HepG2 (cell line): ENCODE data around the gene LOX. TPM values are rescaled to one million over a fixed set of nuclear protein-coding genes. Genes with fewer than 3 reads are reported as not detected.
A peak's percentile ranks its signal among the peaks of the same experiment; 100 is the strongest.

ENCODE experiments used
- CAMTA2 ChIP-seq: sonication (generic); formaldehyde crosslinking; IDR thresholded peaks from 2 replicates; pipeline ENCODE4 v1.4.0; 2020; ENCODE audit warnings: mild to moderate bottlenecking, missing genetic modification reagents, borderline replicate concordance
- CCDC6 ChIP-seq: sonication (generic); formaldehyde crosslinking; IDR thresholded peaks from 2 replicates; pipeline ENCODE4 v1.8.1; 2022; ENCODE audit warnings: mild to moderate bottlenecking, missing genetic modification reagents, moderate library complexity
- CENPT ChIP-seq: sonication (generic); formaldehyde crosslinking; IDR thresholded peaks from 2 replicates; pipeline ENCODE4 v1.8.0; 2022; ENCODE audit warnings: low read depth, mild to moderate bottlenecking, moderate library complexity, missing genetic modification reagents
- CHD2 ChIP-seq: IDR thresholded peaks from 2 replicates; pipeline ENCODE4 v1.6.1; 2011; ENCODE audit warnings: low read depth, low read length, improper control_type of control experiment
- EHMT2 ChIP-seq: fragments of 200-600 bp; sonication (generic); IDR thresholded peaks from 2 replicates; pipeline ENCODE4 v1.7.0; 2017; ENCODE audit warnings: antibody characterized with exemption, low read depth, low read length, borderline replicate concordance
- GPN1 ChIP-seq: sonication (generic); formaldehyde crosslinking; IDR thresholded peaks from 2 replicates; pipeline ENCODE4 v1.5.1; 2020; ENCODE audit warnings: missing genetic modification reagents, borderline replicate concordance
- HOXA7 ChIP-seq: sonication (generic); formaldehyde crosslinking; IDR thresholded peaks from 2 replicates; pipeline ENCODE4 v1.8.1; 2022; ENCODE audit warnings: mild to moderate bottlenecking, missing genetic modification reagents, moderate library complexity
- MYPOP ChIP-seq: sonication (generic); formaldehyde crosslinking; IDR thresholded peaks from 2 replicates; pipeline ENCODE4 v1.8.1; 2023; ENCODE audit warnings: mild to moderate bottlenecking, moderate library complexity, missing genetic modification reagents
- PAWR ChIP-seq: sonication (generic); formaldehyde crosslinking; IDR thresholded peaks from 2 replicates; pipeline ENCODE4 v1.4.0; 2020; ENCODE audit warnings: missing genetic modification reagents, mild to moderate bottlenecking, borderline replicate concordance
- SMARCC2 ChIP-seq: fragments of 450-650 bp; IDR thresholded peaks from 2 replicates; pipeline ENCODE4 v1.6.1; 2017; ENCODE audit warnings: antibody characterized with exemption, mild to moderate bottlenecking
- SOX13 ChIP-seq, 3 experiments: fragments of 450-650 bp in 1 of 3; sonication (generic) in 1 of 3; formaldehyde crosslinking in 1 of 3; IDR thresholded peaks in 2 of 3; conservative IDR thresholded peaks in 1 of 3; 2 replicates each; pipeline versions ENCODE4 v1.5.0 to v1.6.1; 2016 to 2020; ENCODE audit warnings: antibody characterized with exemption in 1 of 3, mild to moderate bottlenecking in 1 of 3, missing compliant biosample characterization in 1 of 3, missing genetic modification reagents in 1 of 3, moderate library complexity in 1 of 3
- TEAD2 ChIP-seq: sonication (generic); formaldehyde crosslinking; IDR thresholded peaks from 2 replicates; pipeline ENCODE4 v1.9.0; 2021; ENCODE audit warnings: missing genetic modification reagents
- ZIK1 ChIP-seq: sonication (generic); formaldehyde crosslinking; IDR thresholded peaks from 2 replicates; pipeline ENCODE4 v1.5.0; 2020; ENCODE audit warnings: mild to moderate bottlenecking, low read depth, missing genetic modification reagents, borderline replicate concordance
- ZNF234 ChIP-seq: sonication (generic); formaldehyde crosslinking; conservative IDR thresholded peaks from 2 replicates; pipeline ENCODE4 v1.5.1; 2020; ENCODE audit warnings: mild to moderate bottlenecking, missing genetic modification reagents
- ZNF329 ChIP-seq: sonication (generic); formaldehyde crosslinking; IDR thresholded peaks from 2 replicates; pipeline ENCODE4 v1.9.0; 2021; ENCODE audit warnings: low read depth, mild to moderate bottlenecking, missing genetic modification reagents
- ZNF432 ChIP-seq: sonication (generic); formaldehyde crosslinking; IDR thresholded peaks from 2 replicates; pipeline ENCODE4 v1.5.0; 2020; ENCODE audit warnings: missing genetic modification reagents, mild to moderate bottlenecking, borderline replicate concordance
- polyA plus RNA-seq, 8 experiments: library from polyadenylated mRNA; depleted of rRNA in 3 of 8; stranded (reverse) in 7 of 8; unstranded in 1 of 8; fragments of >200 nt; fragmentation: Illumina TruSeq in 4 of 8; extraction: Trizol in 4 of 8; gene quantifications; 2 replicates each; pipeline versions ENCODE4 v1.2.1 to v1.2.3, GENCODE V29; 2011 to 2016; ENCODE audit warnings: low read depth in 4 of 8, missing spikeins in 1 of 8, mixed read lengths in 1 of 8; ENCODE audit not compliant: insufficient read depth in 1 of 8
- total RNA-seq, 5 experiments: library from RNA; depleted of rRNA; stranded (reverse); fragments of >200 nt; fragmentation: Illumina TruSeq; extraction: Trizol; gene quantifications; 2 replicates each; pipeline ENCODE4 v1.2.3, GENCODE V29; 2016; ENCODE audit warnings: low read depth in 1 of 5
- TF ChIP-seq, protein P1 (sequence below), 2 experiments: sonication (generic) in 1 of 2; formaldehyde crosslinking in 1 of 2; IDR thresholded peaks; 2 replicates each; pipeline versions ENCODE4 v1.4.0 to v1.6.1; 2016 to 2020; ENCODE audit warnings: borderline replicate concordance in 1 of 2, low read depth in 1 of 2, mild to moderate bottlenecking in 1 of 2, missing genetic modification reagents in 1 of 2

LOX gene
- total and polyA plus RNA-seq, 2 of the 13 experiments (the other 11 are each of a cell fraction or from before 2014, with no cell fraction given) = 0.73 to 173 TPM

DNA sequence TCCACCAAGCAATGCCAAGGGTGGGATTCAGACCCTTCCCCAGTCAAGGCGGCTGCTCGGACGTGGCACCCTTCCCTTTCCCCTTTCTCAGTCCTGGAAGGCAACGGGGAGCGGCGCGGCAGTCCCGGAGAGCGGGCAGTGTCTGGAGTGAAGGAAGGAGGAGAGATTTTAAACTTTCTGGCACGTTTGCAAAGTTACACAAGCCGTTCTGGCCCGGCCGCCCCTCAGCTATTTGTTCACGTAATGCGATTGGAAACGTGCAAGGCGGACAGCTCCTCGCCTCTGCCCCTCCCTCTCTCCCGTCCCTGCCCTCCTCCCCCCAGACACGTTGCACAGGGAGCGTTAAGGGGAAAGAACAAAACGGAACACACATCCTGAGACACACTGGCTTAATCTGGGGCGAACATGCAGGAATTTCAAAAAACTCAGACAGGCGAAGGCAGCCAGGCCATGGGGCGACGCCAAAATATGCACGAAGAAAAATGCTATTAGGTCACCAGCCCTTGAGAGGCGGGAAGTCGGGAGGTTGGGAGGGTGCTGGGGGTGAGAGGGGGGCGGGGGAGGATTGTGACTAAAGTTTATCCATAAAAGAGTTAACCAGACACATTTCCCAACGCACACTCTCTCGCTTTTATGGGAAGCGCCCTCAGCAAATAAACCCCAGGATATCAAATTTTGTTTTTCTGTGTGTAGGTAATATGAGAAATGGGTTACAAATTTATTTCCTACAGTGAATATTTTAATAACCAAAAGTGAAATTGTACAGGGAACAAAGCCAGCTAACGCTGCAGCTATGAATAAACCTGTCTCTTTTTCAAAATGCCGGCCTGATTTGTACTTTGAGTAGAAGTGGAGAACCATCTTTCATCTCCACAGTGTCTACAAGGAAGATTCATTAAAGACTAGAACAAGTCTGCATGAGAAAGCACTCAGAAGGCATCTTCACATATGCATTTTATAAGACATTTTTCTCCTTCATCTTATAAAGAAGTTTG lies at the start of gene LOX (continued):
- TF ChIP-seq, protein P1, sequence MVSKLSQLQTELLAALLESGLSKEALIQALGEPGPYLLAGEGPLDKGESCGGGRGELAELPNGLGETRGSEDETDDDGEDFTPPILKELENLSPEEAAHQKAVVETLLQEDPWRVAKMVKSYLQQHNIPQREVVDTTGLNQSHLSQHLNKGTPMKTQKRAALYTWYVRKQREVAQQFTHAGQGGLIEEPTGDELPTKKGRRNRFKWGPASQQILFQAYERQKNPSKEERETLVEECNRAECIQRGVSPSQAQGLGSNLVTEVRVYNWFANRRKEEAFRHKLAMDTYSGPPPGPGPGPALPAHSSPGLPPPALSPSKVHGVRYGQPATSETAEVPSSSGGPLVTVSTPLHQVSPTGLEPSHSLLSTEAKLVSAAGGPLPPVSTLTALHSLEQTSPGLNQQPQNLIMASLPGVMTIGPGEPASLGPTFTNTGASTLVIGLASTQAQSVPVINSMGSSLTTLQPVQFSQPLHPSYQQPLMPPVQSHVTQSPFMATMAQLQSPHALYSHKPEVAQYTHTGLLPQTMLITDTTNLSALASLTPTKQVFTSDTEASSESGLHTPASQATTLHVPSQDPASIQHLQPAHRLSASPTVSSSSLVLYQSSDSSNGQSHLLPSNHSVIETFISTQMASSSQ (IDR thresholded peaks at IDR 0.05; ENCODE audit: low read depth) = no peak
- TF ChIP-seq, protein P1 (CRISPR knock-in tag; IDR thresholded peaks at IDR 0.05; ENCODE audit: borderline replicate concordance) = no peak
- TF ChIP-seq CHD2 (no peak), CAMTA2 (no peak), EHMT2 (no peak), GPN1 (CRISPR knock-in tag) (no peak), CENPT (CRISPR knock-in tag) (no peak), ZNF234 (CRISPR knock-in tag) (no peak), HOXA7 (CRISPR knock-in tag) (no peak), PAWR (CRISPR knock-in tag) (no peak), ZIK1 (CRISPR knock-in tag) (no peak), MYPOP (CRISPR knock-in tag) (no peak; the same call in 1 of the 2 replicates), SMARCC2 (no peak), CCDC6 (CRISPR knock-in tag) (no peak), ZNF329 (no peak), TEAD2 (CRISPR knock-in tag) (no peak), ZNF432 (no peak), SOX13 (IDR thresholded peaks at IDR 0.05) (peak; percentile 50; the same call in 1 of the 2 replicates), SOX13 (CRISPR knock-in tag; conservative IDR thresholded peaks at IDR 0.05 in 1 of 2, IDR thresholded peaks at IDR 0.05 in 1 of 2) (no peak; a peak in 1 of 4 replicates)
